ENCODE results near the gene CEP63.

Gene CEP63

GRCh38 chr3:134448664-134449063 is 37.2 kb upstream of the CEP63 start:
- H4K20me1 ChIP-seq (ENCODE audit: insufficient read depth, low read length) = no peaks in the 10 kb centered on the region
- H3K4me3 ChIP-seq (ENCODE audit: low read length) = no peak overlapping the region
- H3K79me2 ChIP-seq (ENCODE audit: low read length) = no peaks in the 10 kb centered on the region
- H3K4me1 ChIP-seq (ENCODE audit: low read length) = no peaks in the 10 kb centered on the region
- H3K27me3 ChIP-seq (ENCODE audit: low read depth, low read length) = peaks cover 25% of the 10 kb centered on the region
- no peak overlapping the region for H3K9ac ChIP-seq (ENCODE audit: low read length)
- no peaks in the 10 kb centered on the region for H3K36me3 ChIP-seq (replicated peaks; ENCODE audit: low read depth, low read length)
- H2AFZ ChIP-seq (ENCODE audit: low read depth, low read length) = no peak overlapping the region
- TF ChIP-seq EZH2phosphoT487 (IDR thresholded peaks at IDR 0.05; ENCODE audit: low read depth) = no peak
- TF ChIP-seq, protein P1, sequence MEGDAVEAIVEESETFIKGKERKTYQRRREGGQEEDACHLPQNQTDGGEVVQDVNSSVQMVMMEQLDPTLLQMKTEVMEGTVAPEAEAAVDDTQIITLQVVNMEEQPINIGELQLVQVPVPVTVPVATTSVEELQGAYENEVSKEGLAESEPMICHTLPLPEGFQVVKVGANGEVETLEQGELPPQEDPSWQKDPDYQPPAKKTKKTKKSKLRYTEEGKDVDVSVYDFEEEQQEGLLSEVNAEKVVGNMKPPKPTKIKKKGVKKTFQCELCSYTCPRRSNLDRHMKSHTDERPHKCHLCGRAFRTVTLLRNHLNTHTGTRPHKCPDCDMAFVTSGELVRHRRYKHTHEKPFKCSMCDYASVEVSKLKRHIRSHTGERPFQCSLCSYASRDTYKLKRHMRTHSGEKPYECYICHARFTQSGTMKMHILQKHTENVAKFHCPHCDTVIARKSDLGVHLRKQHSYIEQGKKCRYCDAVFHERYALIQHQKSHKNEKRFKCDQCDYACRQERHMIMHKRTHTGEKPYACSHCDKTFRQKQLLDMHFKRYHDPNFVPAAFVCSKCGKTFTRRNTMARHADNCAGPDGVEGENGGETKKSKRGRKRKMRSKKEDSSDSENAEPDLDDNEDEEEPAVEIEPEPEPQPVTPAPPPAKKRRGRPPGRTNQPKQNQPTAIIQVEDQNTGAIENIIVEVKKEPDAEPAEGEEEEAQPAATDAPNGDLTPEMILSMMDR (IDR thresholded peaks at IDR 0.05; ENCODE audit: low read depth, low read length) = no peak
- H3K9me3 ChIP-seq (ENCODE audit: insufficient read depth, low read length) = no peaks in the 10 kb centered on the region
- no peak overlapping the region for H3K27ac ChIP-seq (ENCODE audit: low read length)
- H3K4me2 ChIP-seq (ENCODE audit: low read length) = no peak overlapping the region

DNA sequence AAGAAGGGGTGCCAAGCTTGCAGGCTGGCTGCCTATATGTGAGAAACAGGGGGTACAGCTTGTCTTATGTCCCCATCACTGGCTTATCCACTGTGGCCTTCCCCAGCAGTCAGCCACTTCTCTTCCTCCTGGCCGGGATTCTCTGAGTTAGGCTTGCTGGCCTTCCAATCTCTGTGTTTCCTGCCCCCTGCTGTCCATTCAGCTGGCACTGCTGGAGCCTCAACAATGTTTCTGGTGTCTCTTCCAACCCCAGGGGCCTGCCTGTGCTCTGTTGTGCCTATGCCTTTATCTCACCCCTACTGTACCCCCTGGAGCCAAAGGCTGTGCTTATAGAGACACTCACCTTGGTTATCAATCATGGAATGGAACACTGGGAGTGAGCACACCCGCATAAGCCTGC is 36.6 kb upstream of the CEP63 start:
- Histone ChIP-seq H3K4me2 (ENCODE audit: low read length) (no peak overlapping the region), H3K27ac (ENCODE audit: low read length) (no peak overlapping the region), H3K36me3 (replicated peaks; ENCODE audit: low read depth, low read length) (no peaks in the 10 kb centered on the region), H3K27me3 (ENCODE audit: low read depth, low read length) (peaks cover 31% of the 10 kb centered on the region), H3K9ac (ENCODE audit: low read length) (no peak overlapping the region), H4K20me1 (ENCODE audit: insufficient read depth, low read length) (no peaks in the 10 kb centered on the region), H3K79me2 (ENCODE audit: low read length) (no peaks in the 10 kb centered on the region), H3K4me3 (ENCODE audit: low read length) (no peak overlapping the region), H3K9me3 (ENCODE audit: insufficient read depth, low read length) (no peaks in the 10 kb centered on the region), H3K4me1 (ENCODE audit: low read length) (no peaks in the 10 kb centered on the region), H2AFZ (ENCODE audit: low read depth, low read length) (no peak overlapping the region)
- TF ChIP-seq, protein P1 (IDR thresholded peaks at IDR 0.05; ENCODE audit: low read depth, low read length) = no peak; the same call in 1 of the 2 replicates
- TF ChIP-seq EZH2phosphoT487 (IDR thresholded peaks at IDR 0.05; ENCODE audit: low read depth) = no peak

- no peaks in the 10 kb centered on the region for H3K4me1 ChIP-seq (ENCODE audit: low read length)
- no peak overlapping the region for H3K9ac ChIP-seq (ENCODE audit: low read length)
- H2AFZ ChIP-seq (ENCODE audit: low read depth, low read length) = no peak overlapping the region; the same call in 1 of the 2 replicates
- H3K9me3 ChIP-seq (ENCODE audit: insufficient read depth, low read length) = no peaks in the 10 kb centered on the region
- no peaks in the 10 kb centered on the region for H3K79me2 ChIP-seq (ENCODE audit: low read length)
- TF ChIP-seq EZH2phosphoT487 (IDR thresholded peaks at IDR 0.05; ENCODE audit: low read depth) = no peak
- TF ChIP-seq, protein P1 (IDR thresholded peaks at IDR 0.05; ENCODE audit: low read depth, low read length) = no peak
- no peaks in the 10 kb centered on the region for H3K36me3 ChIP-seq (replicated peaks; ENCODE audit: low read depth, low read length)
- H4K20me1 ChIP-seq (ENCODE audit: insufficient read depth, low read length) = no peaks in the 10 kb centered on the region
- no peak overlapping the region for H3K4me3 ChIP-seq (ENCODE audit: low read length)
- H3K27me3 ChIP-seq (ENCODE audit: low read depth, low read length) = peaks cover 27% of the 10 kb centered on the region
- H3K27ac ChIP-seq (ENCODE audit: low read length) = no peak overlapping the region
- H3K4me2 ChIP-seq (ENCODE audit: low read length) = no peak overlapping the region
These were observed 35.9 kb upstream of the CEP63 start for GRCh38 chr3:134449951-134450350.

DNA sequence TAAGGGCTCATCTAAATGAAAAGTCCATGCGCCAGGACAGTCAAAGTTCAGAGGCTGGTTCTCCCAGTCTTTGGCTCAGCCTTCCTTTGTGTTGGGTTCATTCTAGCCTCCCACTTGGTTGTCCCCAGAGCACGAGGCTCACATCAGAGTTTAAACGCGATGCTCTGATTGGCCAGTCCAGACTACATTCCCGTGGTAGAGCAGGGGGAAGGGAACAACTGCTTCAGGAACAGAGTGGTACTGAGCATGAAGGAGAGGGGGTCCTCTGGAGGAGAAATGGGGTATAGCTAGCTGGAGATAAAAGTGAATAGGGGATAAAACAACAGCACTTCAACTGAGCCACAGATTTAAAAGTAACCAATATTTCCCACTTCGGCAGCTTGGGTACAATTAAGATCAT is 32.2 kb upstream of the CEP63 start:
- Histone ChIP-seq H3K4me1 (ENCODE audit: low read length) (no peaks in the 10 kb centered on the region), H3K9me3 (ENCODE audit: insufficient read depth, low read length) (no peaks in the 10 kb centered on the region), H3K4me3 (ENCODE audit: low read length) (no peak overlapping the region), H3K79me2 (ENCODE audit: low read length) (no peaks in the 10 kb centered on the region), H2AFZ (ENCODE audit: low read depth, low read length) (no peak overlapping the region), H3K9ac (ENCODE audit: low read length) (no peak overlapping the region), H3K27me3 (ENCODE audit: low read depth, low read length) (peaks cover 46% of the 10 kb centered on the region), H3K27ac (ENCODE audit: low read length) (no peak overlapping the region), H3K4me2 (ENCODE audit: low read length) (no peak overlapping the region), H3K36me3 (replicated peaks; ENCODE audit: low read depth, low read length) (no peaks in the 10 kb centered on the region), H4K20me1 (ENCODE audit: insufficient read depth, low read length) (no peaks in the 10 kb centered on the region)
- TF ChIP-seq EZH2phosphoT487 (IDR thresholded peaks at IDR 0.05; ENCODE audit: low read depth) = no peak
- TF ChIP-seq, protein P1 (IDR thresholded peaks at IDR 0.05; ENCODE audit: low read depth, low read length) = peak; percentile 44

All from OCI-LY3 (cell line).